ENCODE measurements around the gene ART4.

Gene ART4

GRCh38 chr12:14836336-14837210, 6.8 kb downstream of the ART4 start:
- TF ChIP-seq, protein P1, sequence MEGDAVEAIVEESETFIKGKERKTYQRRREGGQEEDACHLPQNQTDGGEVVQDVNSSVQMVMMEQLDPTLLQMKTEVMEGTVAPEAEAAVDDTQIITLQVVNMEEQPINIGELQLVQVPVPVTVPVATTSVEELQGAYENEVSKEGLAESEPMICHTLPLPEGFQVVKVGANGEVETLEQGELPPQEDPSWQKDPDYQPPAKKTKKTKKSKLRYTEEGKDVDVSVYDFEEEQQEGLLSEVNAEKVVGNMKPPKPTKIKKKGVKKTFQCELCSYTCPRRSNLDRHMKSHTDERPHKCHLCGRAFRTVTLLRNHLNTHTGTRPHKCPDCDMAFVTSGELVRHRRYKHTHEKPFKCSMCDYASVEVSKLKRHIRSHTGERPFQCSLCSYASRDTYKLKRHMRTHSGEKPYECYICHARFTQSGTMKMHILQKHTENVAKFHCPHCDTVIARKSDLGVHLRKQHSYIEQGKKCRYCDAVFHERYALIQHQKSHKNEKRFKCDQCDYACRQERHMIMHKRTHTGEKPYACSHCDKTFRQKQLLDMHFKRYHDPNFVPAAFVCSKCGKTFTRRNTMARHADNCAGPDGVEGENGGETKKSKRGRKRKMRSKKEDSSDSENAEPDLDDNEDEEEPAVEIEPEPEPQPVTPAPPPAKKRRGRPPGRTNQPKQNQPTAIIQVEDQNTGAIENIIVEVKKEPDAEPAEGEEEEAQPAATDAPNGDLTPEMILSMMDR (IDR thresholded peaks at IDR 0.05): no peak
- Histone ChIP-seq H3K27ac (peak overlapping the region; percentile 42 to 84), H3K4me3 (peak overlapping the region; percentile 48)
- no peak for DNase-seq (ENCODE audit: low spot score)

DNA sequence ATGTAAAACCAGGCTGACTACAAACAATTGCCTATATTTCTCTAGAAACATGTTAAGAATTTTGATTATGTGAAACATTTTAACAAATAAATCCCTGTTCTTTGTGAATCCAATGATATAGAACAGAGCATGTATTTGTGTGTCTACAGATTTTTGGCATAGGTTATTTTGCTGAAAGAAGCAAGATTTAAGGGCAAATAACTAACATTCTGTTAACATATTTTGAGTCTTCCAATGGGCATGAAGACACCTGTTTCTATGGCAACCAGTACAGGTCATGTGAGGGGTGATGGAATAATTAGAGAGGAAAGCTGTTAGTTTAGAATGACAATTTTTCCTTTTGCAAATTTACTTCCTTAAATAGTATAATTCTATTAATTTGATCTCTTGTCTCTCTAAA, 8.8 kb downstream of the ART4 start:
- TF ChIP-seq, protein P1 (IDR thresholded peaks at IDR 0.05): no peak
- Histone ChIP-seq H3K27ac (no peak overlapping the region), H3K4me3 (no peak overlapping the region)
- no peak for DNase-seq (ENCODE audit: low spot score)

DNA sequence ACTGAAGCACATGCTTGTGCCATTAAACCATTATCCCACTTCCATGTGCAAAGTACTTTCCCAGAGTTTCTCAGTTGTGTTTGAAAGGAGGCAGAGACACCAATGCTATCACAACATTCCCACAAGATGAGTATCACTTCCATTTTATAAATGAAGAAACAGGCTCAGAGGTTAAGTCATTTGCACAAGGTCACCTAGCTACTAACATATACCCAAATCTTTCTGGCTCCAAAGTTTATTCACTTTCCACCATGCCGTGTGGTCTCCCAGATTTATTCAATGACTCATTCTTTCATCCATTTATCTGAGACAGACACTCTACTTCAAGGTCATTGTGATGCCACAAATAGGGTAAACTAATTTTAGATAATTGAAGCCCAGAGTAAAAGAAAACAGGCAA, 9.4 kb downstream of the ART4 start:
- DNase-seq (ENCODE audit: low spot score): no peak
- Histone ChIP-seq H3K4me3 (no peak overlapping the region), H3K27ac (no peak overlapping the region)
- TF ChIP-seq, protein P1 (IDR thresholded peaks at IDR 0.05): no peak

- TF ChIP-seq, protein P1 (IDR thresholded peaks at IDR 0.05): no peak
- no peak for DNase-seq (ENCODE audit: low spot score)
- Histone ChIP-seq H3K27ac (no peak overlapping the region), H3K4me3 (no peak overlapping the region)
Measured at GRCh38 chr12:14833336-14833735, 10.0 kb downstream of the ART4 start.

DNA sequence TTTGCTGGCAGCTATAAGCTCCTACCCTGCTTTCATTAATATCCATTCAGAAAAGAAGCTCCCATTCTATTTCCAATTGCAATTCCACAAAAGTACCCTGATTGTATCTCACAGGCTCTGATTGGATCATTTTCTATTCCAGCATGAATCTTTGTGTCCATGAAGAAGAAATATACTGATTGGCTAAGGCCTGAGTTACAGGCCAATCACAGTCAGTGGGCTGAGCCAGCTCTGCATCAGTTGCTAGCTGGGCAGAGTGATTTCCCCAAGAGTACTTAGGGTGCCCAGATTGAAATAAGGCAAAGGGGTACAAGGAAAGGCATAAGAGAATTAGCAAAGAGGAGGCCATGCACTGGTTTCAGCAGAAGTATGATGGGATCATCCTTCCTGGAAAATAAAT, 14.4 kb downstream of the ART4 start:
- no peak overlapping the region for H3K4me3 ChIP-seq
- TF ChIP-seq, protein P1 (IDR thresholded peaks at IDR 0.05): no peak
- no peak for DNase-seq (ENCODE audit: low spot score)
- no peak overlapping the region for H3K27ac ChIP-seq

GRCh38 chr12:14827043-14827442, 16.3 kb downstream of the ART4 start:
- TF ChIP-seq, protein P1 (IDR thresholded peaks at IDR 0.05): no peak
- peak overlapping the region; percentile 32 to 42 for H3K27ac ChIP-seq
- no peak overlapping the region for H3K4me3 ChIP-seq
- DNase-seq (ENCODE audit: low spot score): no peak

- no peak overlapping the region for H3K4me3 ChIP-seq
- TF ChIP-seq, protein P1 (IDR thresholded peaks at IDR 0.05): no peak
- DNase-seq (ENCODE audit: low spot score): no peak
- peak overlapping the region; percentile 32 to 41 for H3K27ac ChIP-seq
Measured at GRCh38 chr12:14826491-14826890, 16.8 kb downstream of the ART4 start.

Measured in coronary artery (tissue), 2 donors.